Activated CD4-positive, alpha-beta memory T cell treated with anti-CD3 and anti-CD28 coated beads for 36 hours (primary cell): ENCODE data around the gene CHURC1. TPM values are rescaled to one million over a fixed set of nuclear protein-coding genes. Genes with fewer than 3 reads are reported as not detected.
A peak's percentile ranks its signal among the peaks of the same experiment; 100 is the strongest.

Experiments used
- CTCF ChIA-PET: fragments of 350-600 bp; sonication (Branson Sonifier 250); formaldehyde crosslinking; loops from one replicate; lab custom pipeline; 2021; ENCODE audit warnings: antibody characterized with exemption, inconsistent platforms; lab: Charles Lee
- POLR2A ChIA-PET: fragments of 350-600 bp; sonication (Branson Sonifier 250); formaldehyde crosslinking; loops from one replicate; lab custom pipeline; 2021; ENCODE audit warnings: antibody characterized with exemption; lab: Charles Lee
- DNase-seq: peaks from one replicate; pipeline ENCODE4 v3.0.0-alpha.2; 2020
- H3K27ac Mint-ChIP-seq: one replicate; pipeline ENCODE4 v1.8.0; 2021; ENCODE audit warnings: mixed read lengths
- H3K27me3 Mint-ChIP-seq: one replicate; pipeline ENCODE4 v1.8.0; 2021; ENCODE audit warnings: mixed read lengths
- H3K36me3 Mint-ChIP-seq: one replicate; pipeline ENCODE4 v1.8.0; 2021; ENCODE audit warnings: mixed read lengths
- H3K4me1 Mint-ChIP-seq: one replicate; pipeline ENCODE4 v1.8.0; 2021; ENCODE audit warnings: low read depth, mixed read lengths
- H3K4me3 Mint-ChIP-seq: one replicate; pipeline ENCODE4 v1.8.0; 2021; ENCODE audit warnings: mild to moderate bottlenecking, mixed read lengths
- H3K9me3 Mint-ChIP-seq: one replicate; pipeline ENCODE4 v1.8.0; 2021; ENCODE audit warnings: mixed read lengths
- intact Hi-C: fragments of 100-400 bp; cut with micrococcal nuclease; formaldehyde crosslinking; loops from one replicate; pipeline ENCODE4 v1.15.1; 2023
- total RNA-seq, 2 experiments: library from RNA; stranded (reverse); gene quantifications; one replicate each; pipeline ENCODE4 v1.2.3, GENCODE V29; 2021

The CHURC1 gene
- total RNA-seq, 2 experiments from 2014 or later: 61.7 to 62.6 TPM

- no peaks in the 10 kb centered on the region for H3K9me3 Mint-ChIP-seq
- H3K36me3 Mint-ChIP-seq: no peaks in the 10 kb centered on the region
- H3K27me3 Mint-ChIP-seq: peaks cover 29% of the 10 kb centered on the region
- no peak overlapping the region for H3K27ac Mint-ChIP-seq
- H3K4me3 Mint-ChIP-seq: peak overlapping the region; percentile 42
- POLR2A ChIA-PET: interaction anchor here (0.6 kb wide), 1 partner anchor 15 kb away, joined by 3 read pairs; no protein-coding TSS in a partner anchor
- intact Hi-C loops: no loop called here
- peaks cover 8% of the 10 kb centered on the region for H3K4me1 Mint-ChIP-seq
- DNase-seq: no peak
- CTCF ChIA-PET: interaction anchor here (1.6 to 6.6 kb wide), 3 partner anchors 12 to 56 kb away, joined by 9 to 68 read pairs (median 17); no protein-coding TSS in a partner anchor
Observed at GRCh38 chr14:64878837-64879634, 35.2 kb upstream of the CHURC1 start.

DNA sequence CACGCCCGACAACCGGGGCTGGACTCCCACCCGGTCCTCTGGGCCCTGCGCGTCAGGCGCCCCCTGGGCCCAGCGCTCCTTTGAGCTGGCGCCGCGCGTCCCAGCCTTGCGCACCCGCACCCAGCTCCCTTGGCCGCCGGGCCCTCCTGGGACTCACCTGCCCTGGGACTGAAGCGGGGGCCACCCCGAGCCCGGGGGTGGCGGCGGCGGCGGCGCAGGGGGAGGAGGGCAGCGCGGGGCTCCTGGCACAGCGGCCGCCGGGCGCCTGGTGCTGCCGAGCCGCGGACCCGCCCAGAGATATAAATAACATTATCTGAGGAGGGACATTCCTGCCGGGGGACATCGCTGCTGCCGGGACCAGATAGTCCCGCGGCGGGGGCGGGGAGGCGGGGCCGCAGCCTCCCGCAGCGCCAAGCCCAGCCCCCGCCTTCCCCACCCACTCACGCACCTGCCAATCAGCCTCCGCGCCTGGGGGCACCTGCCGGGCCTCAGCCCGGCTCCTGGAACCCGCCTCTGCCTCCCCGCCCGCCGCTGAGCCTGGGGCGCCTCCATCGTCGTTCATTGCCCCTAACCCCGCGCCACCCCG is 34.5 kb upstream of the CHURC1 start, which contains the start of gene SPTB:
Gene SPTB (minus strand): TSS at position 273 of the 586 bp plus-strand sequence. CDS start 56,813 bp downstream, outside the sequence.
- H3K27ac Mint-ChIP-seq: no peak within 1 kb of the TSS
- peak; percentile 74 for DNase-seq
- no peaks in the 10 kb centered on the region for H3K9me3 Mint-ChIP-seq
- ChIA-PET CTCF (interaction anchor here (0.9 to 6.6 kb wide), 7 partner anchors 12 to 208 kb away, joined by 3 to 68 read pairs (median 7); no protein-coding TSS in a partner anchor), POLR2A (no interaction called here)
- H3K27me3 Mint-ChIP-seq: peaks cover 29% of the 10 kb centered on the region
- H3K36me3 Mint-ChIP-seq: no peaks in the 10 kb centered on the region
- peak within 1 kb of the TSS; percentile 77 for H3K4me3 Mint-ChIP-seq
- intact Hi-C loops: loop anchor here (2.0 kb wide), 1 partner anchor 35 kb away; the partner anchor contains the start of gene CHURC1
- peaks cover 8% of the 10 kb centered on the region for H3K4me1 Mint-ChIP-seq

GRCh38 chr14:64880221-64881121 is 33.8 kb upstream of the CHURC1 start:
- intact Hi-C loops: loop anchor here (2.0 kb wide), 1 partner anchor 34 kb away; the partner anchor contains the start of gene CHURC1
- POLR2A ChIA-PET: interaction anchor here (0.7 kb wide), 1 partner anchor 43 kb away, joined by 3 read pairs; no protein-coding TSS in a partner anchor

GRCh38 chr14:64885559-64885958 is 28.7 kb upstream of the CHURC1 start:
- intact Hi-C loops: no loop called here
- peaks cover 15% of the 10 kb centered on the region for H3K27me3 Mint-ChIP-seq
- POLR2A ChIA-PET: no interaction called here
- no peaks in the 10 kb centered on the region for H3K9me3 Mint-ChIP-seq
- H3K4me3 Mint-ChIP-seq: no peak overlapping the region
- no peak overlapping the region for H3K27ac Mint-ChIP-seq
- no peak for DNase-seq
- CTCF ChIA-PET: interaction anchor here (1.0 to 8.2 kb wide), 2 partner anchors 13 to 63 kb away, joined by 3 to 288 read pairs; no protein-coding TSS in a partner anchor
- H3K4me1 Mint-ChIP-seq: peaks cover 6% of the 10 kb centered on the region
- no peaks in the 10 kb centered on the region for H3K36me3 Mint-ChIP-seq

More at GRCh38 chr14:64880221-64881121, 33.8 kb upstream of the CHURC1 start:
- Mint-ChIP-seq H3K4me1 (peaks cover 8% of the 10 kb centered on the region), H3K27ac (no peak overlapping the region), H3K27me3 (peaks cover 29% of the 10 kb centered on the region), H3K36me3 (no peaks in the 10 kb centered on the region), H3K9me3 (no peaks in the 10 kb centered on the region), H3K4me3 (peak overlapping the region; percentile 77)
- peak; percentile 74 for DNase-seq
- CTCF ChIA-PET: interaction anchor here (0.9 to 6.6 kb wide), 7 partner anchors 11 to 209 kb away, joined by 3 to 68 read pairs (median 7); no protein-coding TSS in a partner anchor

DNA sequence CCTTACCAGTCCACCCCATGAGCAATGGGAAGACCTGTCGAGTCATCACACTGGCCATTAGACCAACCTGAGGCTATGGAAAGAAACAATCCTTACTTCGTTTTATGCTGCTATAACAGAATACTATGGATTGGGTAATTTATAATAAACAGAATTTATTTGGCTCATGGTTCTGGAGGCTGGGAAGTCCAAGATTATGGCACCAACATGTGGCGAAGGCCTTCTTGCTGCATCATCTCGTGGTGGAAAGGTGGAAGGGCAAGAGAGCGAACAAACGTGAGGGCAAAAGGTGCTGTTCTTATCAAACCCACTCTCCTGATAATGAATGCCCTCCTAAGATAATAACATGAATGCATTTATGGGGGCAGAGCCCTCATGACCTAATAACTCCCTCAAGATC is 24.9 kb upstream of the CHURC1 start:
- Mint-ChIP-seq H3K36me3 (no peaks in the 10 kb centered on the region), H3K9me3 (no peaks in the 10 kb centered on the region), H3K4me3 (no peak overlapping the region), H3K27me3 (no peaks in the 10 kb centered on the region), H3K27ac (no peak overlapping the region), H3K4me1 (no peaks in the 10 kb centered on the region)
- ChIA-PET POLR2A (no interaction called here), CTCF (interaction anchor here (0.7 to 8.2 kb wide), 4 partner anchors 9 to 218 kb away, joined by 3 to 288 read pairs (median 66); partner anchors contain the start of gene SPTB)
- intact Hi-C loops: no loop called here
- no peak for DNase-seq

DNA sequence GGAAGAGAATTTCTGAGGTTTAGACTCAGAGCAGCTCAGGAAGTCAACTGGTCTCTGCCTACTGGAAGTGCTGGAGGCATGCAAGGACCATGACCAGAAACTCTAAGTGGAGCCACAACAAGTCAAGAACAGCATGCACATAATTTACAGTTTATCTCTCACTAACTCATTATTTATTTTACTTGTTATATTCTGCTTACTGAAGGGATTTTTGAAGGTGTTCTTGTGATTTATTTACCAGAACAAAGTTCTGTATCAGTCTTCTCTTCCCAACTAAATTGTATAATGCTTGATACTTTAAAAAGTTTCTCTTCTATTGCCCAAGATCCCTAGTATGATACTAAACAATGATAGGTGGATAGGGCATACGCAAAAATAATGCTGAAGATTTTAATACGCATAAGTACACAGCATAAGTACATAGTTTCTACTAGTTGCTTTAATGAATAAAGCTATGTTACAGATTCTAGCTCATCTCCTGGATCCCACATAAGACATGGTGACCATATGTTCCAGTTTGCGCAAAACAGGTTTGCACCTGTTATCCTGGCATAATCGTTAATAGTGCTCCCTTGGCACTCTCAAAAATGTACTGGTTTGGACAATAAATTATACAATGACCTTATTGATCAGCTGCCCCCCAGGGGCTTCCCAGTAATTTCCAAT is 22.9 kb upstream of the CHURC1 start:
- POLR2A ChIA-PET: interaction anchor here (0.7 to 2.1 kb wide), 3 partner anchors 57 to 105 kb away, joined by 3 to 7 read pairs (median 4); no protein-coding TSS in a partner anchor
- CTCF ChIA-PET: interaction anchor here (0.6 to 8.2 kb wide), 62 partner anchors 9 to 1570 kb away, joined by 3 to 288 read pairs (median 4); partner anchors contain the start of genes FNTB and SPTB
- Mint-ChIP-seq H3K9me3 (no peaks in the 10 kb centered on the region), H3K4me1 (no peaks in the 10 kb centered on the region), H3K4me3 (no peak overlapping the region), H3K27me3 (no peaks in the 10 kb centered on the region), H3K36me3 (no peaks in the 10 kb centered on the region), H3K27ac (no peak overlapping the region)
- no peak for DNase-seq
- intact Hi-C loops: loop anchor here (5.0 kb wide), 3 partner anchors 69 to 219 kb away; no protein-coding TSS in a partner anchor

DNA sequence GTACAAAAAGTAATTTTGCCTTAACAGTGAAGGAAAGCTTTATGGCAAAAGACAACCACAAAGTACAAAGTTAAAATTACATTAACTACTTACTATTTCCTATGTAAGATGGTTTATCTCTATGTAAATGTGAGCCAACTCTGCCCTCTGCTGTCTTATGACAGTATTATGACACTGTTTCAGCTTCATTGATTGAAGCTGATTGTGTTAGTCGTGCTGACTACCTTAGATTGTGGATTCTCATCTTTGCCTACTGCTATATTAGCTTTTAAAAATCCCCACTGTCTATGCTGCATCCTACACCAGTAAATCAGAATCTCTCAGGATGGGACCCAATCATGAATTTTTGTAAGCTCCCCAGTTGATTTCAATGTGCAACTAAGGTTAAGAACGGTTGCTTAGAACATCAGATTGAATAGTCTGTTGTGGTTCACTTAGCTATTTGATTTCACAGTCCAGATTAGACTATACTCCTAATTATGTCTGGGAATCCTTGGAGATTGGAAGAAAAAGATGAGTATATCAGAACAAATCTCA is 22.3 kb upstream of the CHURC1 start:
- Mint-ChIP-seq H3K4me1 (no peaks in the 10 kb centered on the region), H3K4me3 (no peak overlapping the region), H3K27me3 (no peaks in the 10 kb centered on the region), H3K36me3 (no peaks in the 10 kb centered on the region), H3K9me3 (no peaks in the 10 kb centered on the region), H3K27ac (no peak overlapping the region)
- intact Hi-C loops: loop anchor here (5.0 kb wide), 3 partner anchors 70 to 220 kb away; no protein-coding TSS in a partner anchor
- CTCF ChIA-PET: interaction anchor here (0.6 to 8.2 kb wide), 69 partner anchors 9 to 427 kb away, joined by 3 to 288 read pairs (median 4); partner anchors contain the start of genes FNTB and SPTB
- POLR2A ChIA-PET: interaction anchor here (0.8 to 2.1 kb wide), 2 partner anchors 56 to 69 kb away, joined by 3 to 7 read pairs; no protein-coding TSS in a partner anchor
- no peak for DNase-seq

DNA sequence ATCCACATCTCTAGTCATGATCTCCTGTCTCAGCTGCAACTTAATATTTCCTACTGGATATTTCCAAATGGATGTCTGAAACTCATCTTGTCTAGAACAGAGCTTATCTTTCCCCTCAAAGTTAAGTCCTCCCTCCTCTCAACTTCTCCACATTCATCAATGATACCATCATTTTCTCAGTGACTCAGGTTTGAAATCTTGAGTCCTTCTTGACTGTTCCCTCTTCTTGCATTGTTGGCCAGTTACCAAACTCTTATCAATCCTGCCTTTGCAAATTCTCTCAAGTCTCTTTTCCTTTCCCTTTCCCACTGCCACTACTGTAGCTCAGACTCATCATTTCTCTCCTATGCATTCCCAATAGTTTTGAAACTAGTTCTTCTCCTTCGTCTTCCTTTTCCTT is 14.3 kb upstream of the CHURC1 start:
- Mint-ChIP-seq H3K36me3 (no peaks in the 10 kb centered on the region), H3K4me3 (no peak overlapping the region), H3K27ac (no peak overlapping the region), H3K4me1 (no peaks in the 10 kb centered on the region), H3K9me3 (no peaks in the 10 kb centered on the region), H3K27me3 (peaks cover 3% of the 10 kb centered on the region)
- intact Hi-C loops: no loop called here
- ChIA-PET CTCF (interaction anchor here (1.1 to 2.9 kb wide), 3 partner anchors 9 to 77 kb away, joined by 3 to 22 read pairs (median 15); no protein-coding TSS in a partner anchor), POLR2A (no interaction called here)
- no peak for DNase-seq

DNA sequence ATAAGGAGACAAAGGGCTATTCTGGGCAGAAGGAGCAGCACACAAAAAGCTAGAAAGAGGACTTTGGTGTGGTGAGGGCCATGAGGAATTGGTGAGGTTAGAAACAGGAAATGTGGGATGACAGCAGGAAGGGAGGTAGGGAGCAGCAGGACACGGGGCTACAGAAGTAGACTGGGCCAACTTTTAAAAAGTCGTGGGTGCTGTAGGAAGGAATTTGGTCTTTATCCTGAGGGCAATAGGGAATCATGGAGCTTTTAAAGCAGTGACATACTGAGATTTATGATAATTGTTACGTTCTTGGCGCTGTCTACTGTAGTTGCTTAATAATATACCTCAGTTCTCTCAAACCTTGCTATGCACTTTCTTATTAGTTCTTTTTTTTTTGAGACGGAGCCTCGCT is 8.2 kb upstream of the CHURC1 start:
- peaks cover 6% of the 10 kb centered on the region for H3K27me3 Mint-ChIP-seq
- ChIA-PET CTCF (interaction anchor here (0.6 to 1.5 kb wide), 2 partner anchors 15 to 20 kb away, joined by 3 to 8 read pairs; no protein-coding TSS in a partner anchor), POLR2A (no interaction called here)
- no peaks in the 10 kb centered on the region for H3K9me3 Mint-ChIP-seq
- H3K4me1 Mint-ChIP-seq: no peaks in the 10 kb centered on the region
- DNase-seq: no peak
- intact Hi-C loops: no loop called here
- H3K4me3 Mint-ChIP-seq: no peak overlapping the region
- H3K27ac Mint-ChIP-seq: no peak overlapping the region
- no peaks in the 10 kb centered on the region for H3K36me3 Mint-ChIP-seq

GRCh38 chr14:64910847-64911495 is 3.3 kb upstream of the CHURC1 start:
- no peak overlapping the region for H3K4me3 Mint-ChIP-seq
- no peak overlapping the region for H3K27ac Mint-ChIP-seq
- intact Hi-C loops: loop anchor here (10.0 kb wide), 1 partner anchor 406 kb away; the partner anchor contains the start of genes ZBTB1 and ZBTB25
- peaks cover 3% of the 10 kb centered on the region for H3K27me3 Mint-ChIP-seq
- no peak for DNase-seq
- ChIA-PET CTCF (interaction anchor here (0.6 to 2.6 kb wide), 6 partner anchors 18 to 279 kb away, joined by 3 to 14 read pairs (median 8); no protein-coding TSS in a partner anchor), POLR2A (interaction anchor here (0.6 kb wide), 1 partner anchor 193 kb away, joined by 3 read pairs; no protein-coding TSS in a partner anchor)
- H3K36me3 Mint-ChIP-seq: peaks cover 5% of the 10 kb centered on the region
- H3K9me3 Mint-ChIP-seq: no peaks in the 10 kb centered on the region
- peaks cover 17% of the 10 kb centered on the region for H3K4me1 Mint-ChIP-seq
